NCI-H748 (cell line): ENCODE results near the gene CCL22.
A peak's percentile ranks its signal among the peaks of the same experiment; 100 is the strongest.
"Not testable (repeated sequence)": the region's sequence is repeated elsewhere in the genome, so short reads cannot be mapped to it uniquely, and the experiment has no call there.

Experiments
- DNase-seq: peaks from one replicate; lab custom pipeline; 2025; ENCODE audit not compliant: unreplicated experiment; lab: John Stamatoyannopoulos, UW

Gene CCL22

GRCh38 chr16:57358527-57359095 is at the start of gene CCL22:
Gene CCL22, plus strand, starts transcription at chr16:57358783. Its CDS starts 34 bp downstream, at chr16:57358817.
- no peak for DNase-seq

- no peak for DNase-seq
These were observed 47.8 kb upstream of the CCL22 start for GRCh38 chr16:57310801-57311200.

GRCh38 chr16:57313509-57313908 is 45.1 kb upstream of the CCL22 start:
- no peak for DNase-seq

- DNase-seq = no peak
These were observed 44.3 kb upstream of the CCL22 start for GRCh38 chr16:57314161-57314785.

- DNase-seq = no peak
These were observed 43.2 kb upstream of the CCL22 start for GRCh38 chr16:57315416-57315815.

GRCh38 chr16:57316390-57317017 is 42.1 kb upstream of the CCL22 start:
- DNase-seq = no peak

GRCh38 chr16:57318240-57318970 is 40.2 kb upstream of the CCL22 start:
- DNase-seq = no peak

- no peak for DNase-seq
These were observed 38.9 kb upstream of the CCL22 start for GRCh38 chr16:57319646-57320045.

- no peak for DNase-seq
These were observed 33.8 kb upstream of the CCL22 start for GRCh38 chr16:57324749-57325148.

GRCh38 chr16:57325458-57325857 is 33.1 kb upstream of the CCL22 start:
- DNase-seq = no peak

- DNase-seq = no peak
These were observed 28.8 kb upstream of the CCL22 start for GRCh38 chr16:57329718-57330327.

- DNase-seq = no peak
These were observed 27.2 kb upstream of the CCL22 start for GRCh38 chr16:57331355-57331754.

GRCh38 chr16:57333402-57333801 is 25.2 kb upstream of the CCL22 start:
- DNase-seq = no peak

GRCh38 chr16:57335366-57335765 is 23.2 kb upstream of the CCL22 start:
- no peak for DNase-seq

GRCh38 chr16:57341062-57341440 is 17.5 kb upstream of the CCL22 start:
- no peak for DNase-seq

GRCh38 chr16:57341441-57342303 is 16.9 kb upstream of the CCL22 start:
- peak; percentile 21 for DNase-seq

- DNase-seq = not testable (repeated sequence)
These were observed 16.0 kb upstream of the CCL22 start for GRCh38 chr16:57342606-57343005.

GRCh38 chr16:57343221-57343620 is 15.4 kb upstream of the CCL22 start:
- no peak for DNase-seq

- DNase-seq = not testable (repeated sequence)
These were observed 14.5 kb upstream of the CCL22 start for GRCh38 chr16:57344094-57344493.

- no peak for DNase-seq
These were observed 13.6 kb upstream of the CCL22 start for GRCh38 chr16:57345021-57345420.
